Lower lobe of right lung (tissue), 2 donors: ENCODE data around the gene CTSZ. TPM values are rescaled to one million over a fixed set of nuclear protein-coding genes. Genes with fewer than 3 reads are reported as not detected.

Experiments used
- ATAC-seq, 2 donors: fragments of 200-7000 bp; cut with Tn5 transposase; one replicate each; pipeline ENCODE4 v1.9.1; 2020 to 2022; ENCODE audit warnings: mild to moderate bottlenecking in 2 of 2, moderate library complexity in 2 of 2
- DNase-seq: peaks from one replicate; pipeline ENCODE4 v3.0.0-alpha.2; 2020
- H3K27ac ChIP-seq: fragments of 200-600 bp; one replicate; pipeline ENCODE4 v1.8.0; 2022
- H3K27me3 ChIP-seq: fragments of 200-600 bp; one replicate; pipeline ENCODE4 v1.8.0; 2022; ENCODE audit warnings: low read depth
- H3K36me3 ChIP-seq: fragments of 200-600 bp; one replicate; pipeline ENCODE4 v1.8.0; 2022; ENCODE audit warnings: mild to moderate bottlenecking
- H3K4me1 ChIP-seq: fragments of 200-600 bp; one replicate; pipeline ENCODE4 v1.8.0; 2022
- H3K4me3 ChIP-seq: fragments of 200-600 bp; one replicate; pipeline ENCODE4 v1.8.0; 2022; ENCODE audit warnings: mild to moderate bottlenecking
- H3K9me3 ChIP-seq: fragments of 200-600 bp; one replicate; pipeline ENCODE4 v1.8.0; 2022
- intact Hi-C: fragments of 100-400 bp; cut with DNase I; formaldehyde crosslinking; loops from one replicate; pipeline ENCODE4 v1.11.0; 2022
- long read RNA-seq: library from polyadenylated mRNA; unstranded; transcript quantifications from one replicate; pipeline ENCODE4 v2.0.0, GENCODE V29; 2021
- total RNA-seq: library from RNA; stranded (reverse); fragmentation: NEBNext Ultra II Directional; extraction: Animal tissue kit (Norgen Biotek cat#: 25700); gene quantifications from one replicate; pipeline ENCODE4 v1.2.1, GENCODE V29; 2021
- TF ChIP-seq, protein P1 (sequence below): fragments of 200-600 bp; IDR thresholded peaks from one replicate; pipeline ENCODE4 v1.8.0; 2022; ENCODE audit warnings: antibody characterized with exemption, mild to moderate bottlenecking
- donor health status: DM: no; HTN: yes; CAD: no; lungs with severe emphysema.

Gene CTSZ
- 533 TPM for total RNA-seq
- long read RNA-seq, partial matches to known transcripts, result 0 of 10 reads
- long read RNA-seq, other reads (novel, unspliced or antisense), result 7 of 10 reads

DNA sequence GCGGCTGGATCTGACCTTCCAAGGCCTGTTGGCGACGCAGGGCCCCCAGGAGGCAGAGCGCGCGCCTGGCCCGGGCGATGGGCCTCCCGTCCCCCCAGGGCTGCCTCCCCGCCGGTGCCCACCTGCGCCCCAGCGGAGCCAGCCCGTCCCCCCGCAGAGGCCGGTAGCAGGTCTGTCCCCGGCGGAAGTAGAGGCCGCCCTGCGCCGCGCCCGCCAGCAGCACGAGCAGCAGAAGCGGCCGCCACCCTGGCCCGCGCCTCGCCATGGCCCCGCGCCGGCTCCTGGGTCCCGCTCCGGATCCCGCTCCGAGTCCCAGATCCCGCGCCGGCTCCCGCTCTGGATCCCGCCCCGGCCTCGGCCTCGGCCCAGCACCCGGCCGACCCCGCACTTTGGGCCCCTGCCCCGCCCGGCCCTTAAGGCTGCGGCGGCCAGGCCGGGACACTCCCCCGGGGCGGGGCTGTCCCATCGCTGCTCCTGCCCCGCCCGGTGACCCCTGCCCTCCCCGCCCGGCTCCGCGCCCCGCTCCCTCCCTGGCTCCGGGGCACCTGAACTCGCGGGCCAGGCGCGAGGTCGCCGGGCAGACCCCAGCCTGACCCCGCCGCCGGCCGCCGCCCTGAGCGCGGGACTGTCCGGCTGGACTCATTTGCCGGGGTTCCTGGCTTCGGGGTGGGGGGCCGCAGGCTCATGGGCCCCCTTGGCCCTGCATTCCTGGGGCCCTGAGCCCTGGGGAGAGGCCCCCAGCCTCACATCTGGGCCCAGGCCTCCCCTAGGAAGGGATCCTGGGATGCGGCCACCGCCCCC is at the start of gene CTSZ:
Gene CTSZ (minus strand): TSS at position 391 of the 801 bp plus-strand sequence. CDS start 126 bp downstream, at position 265.
- no peaks in the 10 kb centered on the region for H3K27me3 ChIP-seq
- ATAC-seq (peak; percentile 86 to 90), DNase-seq (peak; percentile 88)
- no peaks in the 10 kb centered on the region for H3K9me3 ChIP-seq
- TF ChIP-seq, protein P1, sequence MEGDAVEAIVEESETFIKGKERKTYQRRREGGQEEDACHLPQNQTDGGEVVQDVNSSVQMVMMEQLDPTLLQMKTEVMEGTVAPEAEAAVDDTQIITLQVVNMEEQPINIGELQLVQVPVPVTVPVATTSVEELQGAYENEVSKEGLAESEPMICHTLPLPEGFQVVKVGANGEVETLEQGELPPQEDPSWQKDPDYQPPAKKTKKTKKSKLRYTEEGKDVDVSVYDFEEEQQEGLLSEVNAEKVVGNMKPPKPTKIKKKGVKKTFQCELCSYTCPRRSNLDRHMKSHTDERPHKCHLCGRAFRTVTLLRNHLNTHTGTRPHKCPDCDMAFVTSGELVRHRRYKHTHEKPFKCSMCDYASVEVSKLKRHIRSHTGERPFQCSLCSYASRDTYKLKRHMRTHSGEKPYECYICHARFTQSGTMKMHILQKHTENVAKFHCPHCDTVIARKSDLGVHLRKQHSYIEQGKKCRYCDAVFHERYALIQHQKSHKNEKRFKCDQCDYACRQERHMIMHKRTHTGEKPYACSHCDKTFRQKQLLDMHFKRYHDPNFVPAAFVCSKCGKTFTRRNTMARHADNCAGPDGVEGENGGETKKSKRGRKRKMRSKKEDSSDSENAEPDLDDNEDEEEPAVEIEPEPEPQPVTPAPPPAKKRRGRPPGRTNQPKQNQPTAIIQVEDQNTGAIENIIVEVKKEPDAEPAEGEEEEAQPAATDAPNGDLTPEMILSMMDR, result no peak
- peak within 1 kb of the TSS; percentile 91 for H3K4me3 ChIP-seq
- H3K36me3 ChIP-seq, result peaks cover 16% of the 10 kb centered on the region
- peaks cover 71% of the 10 kb centered on the region for H3K4me1 ChIP-seq
- intact Hi-C loops, result no loop called here
- peak within 1 kb of the TSS; percentile 94 for H3K27ac ChIP-seq

DNA sequence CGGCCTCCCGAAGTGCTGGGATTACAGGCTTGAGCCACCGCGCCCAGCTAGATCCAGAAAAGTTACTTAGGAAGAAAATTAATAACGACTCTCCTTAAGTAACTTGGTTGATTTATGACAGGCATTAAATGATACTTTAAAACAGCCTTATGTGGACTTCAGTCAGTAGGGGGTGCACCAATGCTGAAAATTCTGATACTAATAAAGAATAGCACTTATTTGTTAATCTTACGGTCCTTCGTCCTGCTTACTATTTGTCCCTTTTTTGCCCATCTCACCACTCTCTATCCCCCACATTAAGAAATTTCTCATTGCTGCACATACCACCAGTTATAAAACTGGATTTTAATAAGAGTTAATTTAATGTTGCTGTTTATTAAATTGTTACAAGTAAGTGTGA is 48.2 kb upstream of the CTSZ start:
- Histone ChIP-seq H3K27ac (no peak overlapping the region), H3K4me3 (no peak overlapping the region), H3K4me1 (no peaks in the 10 kb centered on the region), H3K36me3 (no peaks in the 10 kb centered on the region), H3K9me3 (no peaks in the 10 kb centered on the region), H3K27me3 (no peaks in the 10 kb centered on the region)
- intact Hi-C loops, result no loop called here
- DNase-seq, result no peak
- no peak for ATAC-seq
- TF ChIP-seq, protein P1, result peak; percentile 34

DNA sequence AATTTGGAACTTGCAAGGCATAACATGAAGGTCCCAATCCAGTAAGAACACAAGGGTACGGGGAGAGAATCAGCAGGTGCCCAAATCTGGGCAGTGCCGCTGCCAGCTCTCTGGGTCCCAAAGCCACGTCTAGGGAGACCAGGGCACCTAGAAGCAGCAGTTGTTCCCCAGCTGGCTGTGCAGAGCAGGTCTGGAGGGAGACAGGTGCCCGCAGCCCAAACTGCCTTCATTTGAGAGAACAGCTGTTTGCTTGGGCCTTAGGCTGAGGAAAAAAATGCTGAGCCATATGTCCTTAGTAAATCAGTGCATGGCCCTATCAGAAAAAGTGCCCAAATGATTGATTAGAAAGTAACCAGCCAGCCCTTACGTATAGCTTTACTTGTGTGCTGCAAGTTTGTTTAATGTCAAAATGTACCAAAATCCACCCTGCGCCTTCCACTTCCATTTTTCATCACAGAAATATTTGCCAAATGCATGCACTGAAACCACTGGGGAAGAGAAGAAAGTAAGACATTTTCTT is 44.7 kb upstream of the CTSZ start:
- Histone ChIP-seq H3K4me1 (peaks cover 13% of the 10 kb centered on the region), H3K36me3 (no peaks in the 10 kb centered on the region), H3K27me3 (no peaks in the 10 kb centered on the region), H3K4me3 (no peak overlapping the region), H3K9me3 (no peaks in the 10 kb centered on the region), H3K27ac (no peak overlapping the region)
- no peak for DNase-seq
- TF ChIP-seq, protein P1, result no peak
- ATAC-seq, result no peak
- intact Hi-C loops, result no loop called here

DNA sequence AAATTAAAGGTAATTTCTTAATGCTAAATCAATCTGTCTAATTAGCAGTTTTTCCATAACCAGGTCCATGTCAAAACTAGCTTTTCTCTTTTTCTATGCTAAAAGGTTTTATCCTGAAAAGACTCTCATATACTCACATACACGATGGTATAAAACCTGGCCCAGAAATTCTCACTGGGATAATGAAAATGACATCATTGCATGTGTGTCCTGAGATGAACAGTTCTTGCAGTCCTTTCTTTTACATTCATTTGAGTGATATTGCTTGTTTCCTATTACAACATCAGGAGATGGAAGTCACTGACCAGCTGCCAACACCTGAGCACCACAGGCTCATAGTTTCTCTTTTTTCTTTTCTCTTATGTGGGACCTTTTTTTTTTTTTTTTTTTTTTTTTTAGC is 43.4 kb upstream of the CTSZ start:
- TF ChIP-seq, protein P1, result no peak
- ATAC-seq (no peak), DNase-seq (no peak)
- Histone ChIP-seq H3K27me3 (no peaks in the 10 kb centered on the region), H3K4me3 (no peak overlapping the region), H3K9me3 (no peaks in the 10 kb centered on the region), H3K4me1 (peaks cover 13% of the 10 kb centered on the region), H3K36me3 (no peaks in the 10 kb centered on the region), H3K27ac (no peak overlapping the region)
- intact Hi-C loops, result no loop called here

DNA sequence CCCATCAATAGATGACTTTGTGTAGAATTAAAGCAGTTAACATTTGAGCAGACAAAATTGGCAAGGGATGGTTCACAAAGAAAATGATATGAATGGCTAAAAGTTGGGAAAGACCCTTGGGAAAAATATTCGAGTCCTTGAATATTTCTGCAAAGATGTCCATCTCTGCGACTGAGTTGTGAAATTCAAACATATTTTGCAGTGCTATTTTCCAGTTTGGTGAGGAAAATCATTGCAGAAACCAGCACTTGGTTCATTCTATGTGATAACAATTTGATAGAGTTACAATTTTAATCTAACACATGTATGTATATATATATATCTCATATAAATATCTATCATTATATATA is 41.6 kb upstream of the CTSZ start:
- H3K9me3 ChIP-seq, result no peaks in the 10 kb centered on the region
- TF ChIP-seq, protein P1, result no peak
- ATAC-seq (no peak), DNase-seq (no peak)
- no peak overlapping the region for H3K4me3 ChIP-seq
- H3K4me1 ChIP-seq, result peaks cover 13% of the 10 kb centered on the region
- intact Hi-C loops, result no loop called here
- no peaks in the 10 kb centered on the region for H3K27me3 ChIP-seq
- peak overlapping the region; percentile 61 for H3K27ac ChIP-seq
- no peaks in the 10 kb centered on the region for H3K36me3 ChIP-seq
